ENCODE data around the gene KLF9.

- TF ChIP-seq, protein P1, sequence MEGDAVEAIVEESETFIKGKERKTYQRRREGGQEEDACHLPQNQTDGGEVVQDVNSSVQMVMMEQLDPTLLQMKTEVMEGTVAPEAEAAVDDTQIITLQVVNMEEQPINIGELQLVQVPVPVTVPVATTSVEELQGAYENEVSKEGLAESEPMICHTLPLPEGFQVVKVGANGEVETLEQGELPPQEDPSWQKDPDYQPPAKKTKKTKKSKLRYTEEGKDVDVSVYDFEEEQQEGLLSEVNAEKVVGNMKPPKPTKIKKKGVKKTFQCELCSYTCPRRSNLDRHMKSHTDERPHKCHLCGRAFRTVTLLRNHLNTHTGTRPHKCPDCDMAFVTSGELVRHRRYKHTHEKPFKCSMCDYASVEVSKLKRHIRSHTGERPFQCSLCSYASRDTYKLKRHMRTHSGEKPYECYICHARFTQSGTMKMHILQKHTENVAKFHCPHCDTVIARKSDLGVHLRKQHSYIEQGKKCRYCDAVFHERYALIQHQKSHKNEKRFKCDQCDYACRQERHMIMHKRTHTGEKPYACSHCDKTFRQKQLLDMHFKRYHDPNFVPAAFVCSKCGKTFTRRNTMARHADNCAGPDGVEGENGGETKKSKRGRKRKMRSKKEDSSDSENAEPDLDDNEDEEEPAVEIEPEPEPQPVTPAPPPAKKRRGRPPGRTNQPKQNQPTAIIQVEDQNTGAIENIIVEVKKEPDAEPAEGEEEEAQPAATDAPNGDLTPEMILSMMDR (conservative IDR thresholded peaks at IDR 0.05 in 1 of 2, IDR thresholded peaks at IDR 0.05 in 1 of 2; ENCODE audit: extremely low read depth in 1 of 2, insufficient read depth in 1 of 2, low read depth in 1 of 2, low read length in 2 of 2) = no peak
- TF ChIP-seq EZH2 (IDR thresholded peaks at IDR 0.05; ENCODE audit: borderline replicate concordance, low read length) = no peak
Observed at GRCh38 chr9:70389188-70389587, 25.3 kb downstream of the KLF9 start.
